NCI-H1105 treated with DMSO at 0.1 percent for 48 hours (cell line): ENCODE results near the gene ELAVL4.

Experiments used
- DNase-seq: peaks from one replicate; lab custom pipeline; 2025; lab: John Stamatoyannopoulos, UW

ELAVL4 gene

DNA sequence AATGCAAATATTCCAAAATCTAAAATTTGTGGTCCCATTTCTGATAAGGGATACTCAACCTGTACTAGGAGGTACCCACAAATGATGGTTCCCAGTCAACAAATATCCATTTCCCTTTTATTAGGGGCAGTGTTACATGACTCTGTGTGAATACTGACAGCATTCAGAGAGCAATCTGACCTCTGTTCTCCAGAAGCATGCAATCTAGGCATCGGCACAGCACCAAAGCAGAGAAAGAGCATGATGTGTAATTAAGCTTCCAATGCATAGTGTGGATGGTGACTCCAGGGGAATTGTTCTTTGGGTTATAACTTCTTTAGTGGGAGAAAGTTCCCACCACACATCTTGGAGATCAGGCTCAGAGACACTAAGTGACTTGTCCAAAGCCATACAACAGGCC, 71.6 kb downstream of the ELAVL4 start:
- DNase-seq: no peak

GRCh38 chr1:50181027-50181663, 72.4 kb downstream of the ELAVL4 start:
- DNase-seq: no peak

DNA sequence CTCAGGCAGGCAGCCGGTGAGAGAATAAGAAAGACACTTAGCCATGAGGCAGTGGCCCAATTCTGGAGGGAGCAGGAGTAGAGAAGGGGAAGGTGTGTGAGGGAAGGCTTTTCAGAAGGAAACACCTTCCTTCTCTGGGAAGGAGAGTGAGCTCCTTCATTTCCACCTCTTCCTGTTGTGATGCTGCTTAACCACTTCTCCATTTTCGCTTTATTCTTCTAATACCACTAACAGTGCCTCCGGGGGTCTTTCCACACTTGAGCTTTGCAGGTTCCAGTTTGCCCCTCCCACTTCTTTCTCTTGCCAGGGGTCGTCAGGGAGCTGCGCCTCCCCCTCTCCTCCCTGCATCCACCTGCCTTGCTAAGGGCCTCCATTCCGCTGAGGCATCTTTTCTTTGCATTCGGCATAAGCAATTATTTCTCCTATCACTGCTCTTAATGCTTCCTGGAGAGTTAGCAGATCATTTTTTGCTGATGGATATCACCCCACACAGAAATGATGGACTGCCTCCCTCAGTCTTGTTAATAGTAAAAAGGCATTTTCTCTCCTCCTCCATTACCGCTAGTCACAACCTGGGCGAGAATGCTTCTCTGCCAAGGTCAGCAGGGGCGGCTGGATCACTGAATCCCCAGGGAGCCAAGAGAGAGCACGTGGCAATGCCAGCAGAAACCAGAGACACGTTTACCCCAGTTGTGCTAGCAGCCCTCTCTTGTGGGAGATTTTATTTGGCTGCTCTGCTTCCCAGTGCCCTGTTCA, 74.8 kb downstream of the ELAVL4 start:
- DNase-seq: peak; percentile 16

GRCh38 chr1:50189369-50189768, 80.6 kb downstream of the ELAVL4 start:
- no peak for DNase-seq

GRCh38 chr1:50193002-50193401, 84.3 kb downstream of the ELAVL4 start:
- no peak for DNase-seq

- DNase-seq: no peak
Observed at GRCh38 chr1:50195205-50195604, 86.5 kb downstream of the ELAVL4 start.

- DNase-seq: no peak
Observed at GRCh38 chr1:50196081-50196480, 87.4 kb downstream of the ELAVL4 start.

DNA sequence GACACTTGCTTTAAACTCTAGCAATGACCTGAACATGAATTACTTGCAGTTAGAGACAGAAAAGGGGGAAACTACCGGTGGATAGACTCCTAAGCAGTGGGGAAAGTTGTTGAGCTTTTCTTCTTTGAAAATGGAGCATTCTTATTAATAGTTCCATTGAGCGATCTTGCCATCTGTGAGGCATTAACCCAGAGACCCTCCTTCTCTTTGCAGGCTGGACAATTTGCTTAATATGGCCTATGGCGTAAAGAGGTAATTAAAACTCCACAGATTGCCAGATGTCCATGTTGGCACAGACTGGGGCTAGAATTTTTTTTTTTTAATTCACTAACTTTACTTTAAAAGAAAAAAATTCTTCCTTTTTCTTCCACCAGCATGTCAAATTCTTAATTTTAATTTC, 88.5 kb downstream of the ELAVL4 start:
- DNase-seq: no peak

DNA sequence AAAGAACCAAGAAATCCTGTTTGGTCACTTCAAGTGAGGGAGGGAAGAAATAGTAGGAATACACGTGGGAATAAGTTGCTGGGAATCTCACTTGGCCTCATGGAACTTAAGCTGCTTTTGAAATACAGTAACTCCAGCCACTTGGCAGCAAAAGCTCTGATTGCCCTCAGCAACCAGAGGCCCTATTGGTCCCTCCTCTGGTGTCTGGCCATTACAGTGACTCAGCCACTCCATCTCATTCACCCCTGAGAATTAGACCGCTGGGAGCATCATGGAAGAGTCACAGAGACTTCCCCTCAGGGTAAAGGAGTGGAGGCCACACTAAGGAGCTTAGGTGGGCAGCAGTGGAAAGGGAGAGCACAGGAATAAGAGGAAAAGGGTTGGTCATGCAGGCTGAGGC, 99.6 kb downstream of the ELAVL4 start:
- no peak for DNase-seq

- DNase-seq: no peak
Observed at GRCh38 chr1:50208756-50209155, 100.0 kb downstream of the ELAVL4 start.

GRCh38 chr1:50209749-50210148, 101.0 kb downstream of the ELAVL4 start:
- DNase-seq: no peak

- no peak for DNase-seq
Observed at GRCh38 chr1:50213505-50213904, 104.8 kb downstream of the ELAVL4 start.

DNA sequence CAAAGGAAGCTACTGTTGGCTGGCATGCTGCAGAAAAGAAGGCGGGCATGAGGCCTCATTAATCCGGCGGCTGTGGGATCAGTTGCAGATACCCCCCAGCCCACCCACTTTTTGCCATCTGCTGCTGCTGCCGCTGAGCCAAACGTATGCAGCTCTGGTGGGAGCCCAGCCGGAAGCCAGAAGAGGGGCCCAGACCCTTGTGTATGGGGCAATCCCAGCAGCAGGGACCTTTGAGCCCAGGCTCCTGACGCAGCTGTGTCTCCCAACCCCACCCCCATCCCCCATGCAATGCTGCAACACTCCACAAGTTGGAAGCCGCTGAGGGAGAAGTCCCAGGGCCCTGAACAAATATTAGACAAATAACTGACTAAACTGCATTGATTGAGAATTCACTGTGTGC, 106.0 kb downstream of the ELAVL4 start:
- DNase-seq: no peak

GRCh38 chr1:50218344-50219120, 109.8 kb downstream of the ELAVL4 start:
- DNase-seq: no peak

DNA sequence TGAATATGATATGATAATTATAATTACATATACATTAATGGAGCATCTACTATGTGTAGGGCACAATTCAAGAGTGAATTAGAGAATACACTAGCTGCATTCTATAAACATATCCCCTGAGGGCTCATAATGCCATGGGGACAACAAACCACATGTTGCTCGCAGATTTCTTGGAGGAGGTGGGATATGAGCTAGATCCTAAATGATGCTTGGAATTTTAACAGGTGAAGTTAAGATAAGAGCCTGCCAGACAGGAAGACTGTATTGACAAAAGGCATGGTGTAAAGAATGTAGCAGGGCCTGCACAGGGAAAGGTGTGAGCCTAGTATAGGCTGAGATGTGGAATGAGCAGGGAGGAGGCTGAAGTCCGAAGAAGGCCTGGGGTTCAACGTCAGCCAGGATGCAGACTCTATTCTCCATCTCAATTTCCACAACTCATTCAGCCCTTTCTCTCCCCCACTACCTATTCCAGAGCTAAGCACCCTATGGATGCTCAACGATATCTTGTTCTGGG, 120.2 kb downstream of the ELAVL4 start:
- no peak for DNase-seq

- no peak for DNase-seq
Observed at GRCh38 chr1:50231209-50231608, 122.5 kb downstream of the ELAVL4 start.

DNA sequence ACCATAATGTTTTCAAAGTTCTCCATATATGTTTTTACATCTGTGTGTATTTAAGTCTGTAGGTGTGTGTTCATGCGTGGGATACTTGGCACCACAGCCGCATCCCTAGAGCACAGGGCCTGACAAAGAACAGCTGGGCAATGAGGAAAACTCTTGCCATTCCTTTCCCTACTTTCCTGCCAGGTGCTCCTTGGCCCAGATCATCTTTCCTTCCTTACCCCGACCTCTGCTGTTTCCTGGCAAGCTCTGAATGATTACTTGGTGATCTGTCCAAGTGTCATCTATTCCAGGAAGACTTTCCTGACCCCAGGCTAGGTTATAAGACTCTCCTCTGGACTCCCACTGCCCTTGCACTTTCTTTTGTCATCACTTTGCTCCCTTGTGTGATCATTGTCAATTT, 123.6 kb downstream of the ELAVL4 start:
- DNase-seq: no peak

- no peak for DNase-seq
Observed at GRCh38 chr1:50236656-50237055, 127.9 kb downstream of the ELAVL4 start.

- DNase-seq: peak; percentile 24
Observed at GRCh38 chr1:50237056-50237455, 128.3 kb downstream of the ELAVL4 start.

GRCh38 chr1:50243939-50244338, 135.2 kb downstream of the ELAVL4 start:
- DNase-seq: no peak

GRCh38 chr1:50246869-50247268, 138.1 kb downstream of the ELAVL4 start:
- DNase-seq: no peak

DNA sequence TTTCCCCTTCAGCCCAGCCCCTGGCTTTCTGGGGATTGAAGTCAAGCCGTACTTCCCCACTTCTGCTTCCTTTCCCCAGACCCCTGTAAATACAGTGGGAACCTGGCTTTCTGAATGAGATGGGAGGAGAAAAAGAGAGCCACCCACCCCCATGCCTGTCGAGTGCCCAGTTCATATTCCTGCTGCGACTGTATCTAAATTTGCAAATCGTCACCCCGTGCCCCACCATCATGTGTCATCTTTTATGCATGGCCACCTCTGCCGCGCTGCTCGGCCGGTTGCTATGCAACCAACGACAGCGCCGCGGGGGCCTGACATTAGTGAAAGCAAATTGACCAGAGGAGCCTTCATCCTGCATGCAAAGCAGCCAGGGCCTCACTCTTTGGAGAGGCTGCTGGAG, 143.0 kb downstream of the ELAVL4 start:
- peak; percentile 70 for DNase-seq

GRCh38 chr1:50252196-50252595, 143.5 kb downstream of the ELAVL4 start:
- no peak for DNase-seq
